BJ (cell line): Measurements from ENCODE around the gene VN1R2. TPM values are rescaled to one million over a fixed set of nuclear protein-coding genes. Genes with fewer than 3 reads are reported as not detected.
"Not testable (repeated sequence)": the region's sequence is repeated elsewhere in the genome, so short reads cannot be mapped to it uniquely, and the experiment has no call there.

Source experiments
- CTCF ChIA-PET: fragments of 350-600 bp; formaldehyde crosslinking; extraction: SDS; loops from one replicate; lab custom pipeline; 2021; ENCODE audit warnings: antibody characterized with exemption, inconsistent platforms; lab: Yijun Ruan, JAX
- POLR2A ChIA-PET: fragments of 300-600 bp; sonication (Branson Sonifier 250); formaldehyde crosslinking; extraction: SDS; loops from one replicate; lab custom pipeline; 2021; ENCODE audit warnings: antibody characterized with exemption; lab: Charles Lee
- DNase-seq: peaks from one replicate; pipeline ENCODE4 v3.0.0-alpha.2; 2011; ENCODE audit warnings: low read depth
- H3K27me3 ChIP-seq: 2 replicates; pipeline ENCODE4 v1.6.0; 2011; ENCODE audit warnings: low read length; ENCODE audit not compliant: control insufficient read depth, insufficient read depth
- H3K36me3 ChIP-seq: 2 replicates; pipeline ENCODE4 v1.5.1; 2011; ENCODE audit warnings: low read length; ENCODE audit not compliant: control insufficient read depth, insufficient read depth
- H3K4me3 ChIP-seq: 2 replicates; pipeline ENCODE4 v1.5.1; 2011; ENCODE audit warnings: low read depth, mild to moderate bottlenecking, control low read depth, low read length
- polyA minus RNA-seq: library from RNA; depleted of rRNA, polyadenylated mRNA; stranded (reverse); fragments of >200 nt; gene quantifications from 2 replicates; pipeline ENCODE4 v1.2.3, GENCODE V29; 2011; rRNA and poly(A)+ RNA removed
- polyA plus RNA-seq: library from polyadenylated mRNA; depleted of rRNA; stranded (reverse); fragments of >200 nt; gene quantifications from 2 replicates; pipeline ENCODE4 v1.2.3, GENCODE V29; 2011; rRNA removed
- TF ChIP-seq, protein P1 (sequence below): IDR thresholded peaks from 2 replicates; pipeline ENCODE4 v1.5.1; 2011; ENCODE audit warnings: low read depth, mild to moderate bottlenecking, control low read depth, inconsistent platforms, low read length, moderate library complexity; ENCODE audit not compliant: insufficient read depth

Gene VN1R2
- not detected in 2 replicates for polyA plus RNA-seq
- not detected in 2 replicates for polyA minus RNA-seq

- H3K36me3 ChIP-seq, H3K27me3 ChIP-seq, DNase-seq, H3K4me3 ChIP-seq, CTCF ChIA-PET, POLR2A ChIA-PET: not testable (repeated sequence)
- TF ChIP-seq, protein P1, sequence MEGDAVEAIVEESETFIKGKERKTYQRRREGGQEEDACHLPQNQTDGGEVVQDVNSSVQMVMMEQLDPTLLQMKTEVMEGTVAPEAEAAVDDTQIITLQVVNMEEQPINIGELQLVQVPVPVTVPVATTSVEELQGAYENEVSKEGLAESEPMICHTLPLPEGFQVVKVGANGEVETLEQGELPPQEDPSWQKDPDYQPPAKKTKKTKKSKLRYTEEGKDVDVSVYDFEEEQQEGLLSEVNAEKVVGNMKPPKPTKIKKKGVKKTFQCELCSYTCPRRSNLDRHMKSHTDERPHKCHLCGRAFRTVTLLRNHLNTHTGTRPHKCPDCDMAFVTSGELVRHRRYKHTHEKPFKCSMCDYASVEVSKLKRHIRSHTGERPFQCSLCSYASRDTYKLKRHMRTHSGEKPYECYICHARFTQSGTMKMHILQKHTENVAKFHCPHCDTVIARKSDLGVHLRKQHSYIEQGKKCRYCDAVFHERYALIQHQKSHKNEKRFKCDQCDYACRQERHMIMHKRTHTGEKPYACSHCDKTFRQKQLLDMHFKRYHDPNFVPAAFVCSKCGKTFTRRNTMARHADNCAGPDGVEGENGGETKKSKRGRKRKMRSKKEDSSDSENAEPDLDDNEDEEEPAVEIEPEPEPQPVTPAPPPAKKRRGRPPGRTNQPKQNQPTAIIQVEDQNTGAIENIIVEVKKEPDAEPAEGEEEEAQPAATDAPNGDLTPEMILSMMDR: 0 out of 2 replicates have a peak, but pooled peaks have one; percentile 1
Measured at GRCh38 chr19:53257715-53258342, at the start of gene VN1R2. Gene VN1R2, plus strand, starts transcription at chr19:53258292. Its CDS starts 84 bp downstream, at chr19:53258376.

GRCh38 chr19:53211554-53211953 is 46.5 kb upstream of the VN1R2 start:
- DNase-seq, POLR2A ChIA-PET, H3K27me3 ChIP-seq, H3K36me3 ChIP-seq, CTCF ChIA-PET, H3K4me3 ChIP-seq: not testable (repeated sequence)

GRCh38 chr19:53212703-53213320 is 45.3 kb upstream of the VN1R2 start:
- CTCF ChIA-PET: no interaction called here
- POLR2A ChIA-PET: no interaction called here
- TF ChIP-seq, protein P1: no peak
- no peak for DNase-seq
- Histone ChIP-seq H3K27me3 (no peaks in the 10 kb centered on the region), H3K36me3 (peaks cover 5% of the 10 kb centered on the region; the same call in 1 of the 2 replicates), H3K4me3 (no peak overlapping the region)

DNA sequence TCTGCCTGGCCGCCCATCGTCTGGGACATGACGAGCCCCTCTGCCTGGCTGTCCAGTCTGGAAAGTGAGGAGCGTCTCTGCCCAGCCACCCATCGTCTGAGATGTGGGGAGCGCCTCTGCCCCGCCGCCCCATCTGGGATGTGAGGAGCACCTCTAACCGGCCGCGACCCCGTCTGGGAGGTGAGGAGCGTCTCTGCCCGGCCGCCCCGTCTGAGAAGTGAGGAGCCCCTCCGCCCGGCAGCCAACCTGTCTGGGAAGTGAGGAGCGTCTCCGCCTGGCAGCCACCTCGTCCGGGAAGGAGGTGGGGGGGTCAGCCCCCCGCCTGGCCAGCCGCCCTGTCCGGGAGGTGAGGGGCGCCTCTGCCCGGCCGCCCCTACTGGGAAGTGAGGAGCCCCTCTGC is 35.4 kb upstream of the VN1R2 start:
- DNase-seq, CTCF ChIA-PET, H3K4me3 ChIP-seq, H3K36me3 ChIP-seq, POLR2A ChIA-PET, H3K27me3 ChIP-seq: not testable (repeated sequence)

DNA sequence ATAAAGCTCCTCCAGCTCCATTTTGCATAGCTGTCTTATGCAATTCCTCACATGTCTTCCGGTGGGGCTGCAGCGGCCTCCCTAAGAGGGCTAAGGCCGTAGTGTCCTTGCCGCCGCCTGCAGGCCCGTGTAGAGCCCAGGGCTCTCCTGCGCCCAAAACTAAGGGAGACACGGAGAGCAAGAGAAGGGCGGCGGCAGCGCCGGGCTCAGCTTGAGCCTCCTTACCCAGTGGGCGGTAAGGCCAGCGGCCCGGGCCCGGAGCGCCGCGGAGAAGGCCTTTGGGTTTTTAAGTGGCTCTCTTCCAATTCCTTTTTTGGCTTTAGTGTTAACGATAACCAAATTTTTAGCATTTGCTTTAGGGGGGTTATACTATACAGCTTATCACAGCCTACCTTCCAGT is 33.5 kb upstream of the VN1R2 start:
- CTCF ChIA-PET: interaction anchor here (0.6 kb wide), 1 partner anchor 95 kb away, joined by 4 read pairs; no protein-coding TSS in a partner anchor
- Histone ChIP-seq H3K4me3 (no peak overlapping the region), H3K27me3 (no peaks in the 10 kb centered on the region), H3K36me3 (no peaks in the 10 kb centered on the region)
- TF ChIP-seq, protein P1: no peak
- DNase-seq: no peak
- POLR2A ChIA-PET: no interaction called here

DNA sequence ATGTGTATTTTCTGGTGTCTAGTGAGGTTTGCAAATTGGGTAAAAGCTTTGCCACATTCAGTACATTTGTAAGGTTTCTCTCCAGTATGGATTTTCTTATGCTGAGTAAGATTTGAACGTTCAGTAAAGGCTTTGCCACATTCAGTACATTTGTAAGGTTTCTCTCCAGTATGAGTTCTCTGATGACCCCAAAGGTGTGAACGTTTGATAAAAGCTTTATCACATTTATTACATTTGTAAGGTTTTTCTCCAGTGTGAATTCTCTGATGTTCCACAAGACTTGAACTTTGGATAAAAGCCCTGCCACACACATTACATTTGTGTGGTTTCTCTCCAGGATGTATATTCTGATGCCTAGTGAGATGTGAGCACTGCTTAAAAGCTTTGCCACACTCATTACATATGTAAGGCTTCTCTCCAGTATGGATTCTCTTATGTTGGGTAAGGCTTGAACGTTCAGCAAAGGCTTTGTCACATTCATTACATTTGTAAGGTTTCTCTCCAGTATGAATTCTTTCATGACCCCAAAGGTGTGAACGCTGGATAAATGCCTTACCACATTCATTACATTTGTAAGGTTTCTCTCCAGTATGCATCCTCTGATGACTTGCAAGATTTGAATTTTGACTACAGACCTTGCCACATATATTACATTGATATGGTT is 20.8 kb upstream of the VN1R2 start:
- ChIA-PET CTCF (interaction anchor here (1.7 kb wide), 1 partner anchor 15 kb away, joined by 4 read pairs; no protein-coding TSS in a partner anchor), POLR2A (no interaction called here)
- TF ChIP-seq, protein P1: no peak
- Histone ChIP-seq H3K4me3 (no peak overlapping the region), H3K36me3 (0 out of 2 replicates have a peak, but pooled peaks cover 2% of the 10 kb centered on the region), H3K27me3 (no peaks in the 10 kb centered on the region)
- no peak for DNase-seq
